ENCODE data around the gene G6PC1. TPM values are rescaled to one million over a fixed set of nuclear protein-coding genes. Genes with fewer than 3 reads are reported as not detected.

The G6PC1 gene
- total RNA-seq, 1 experiment from 2014 or later = not detected

DNA sequence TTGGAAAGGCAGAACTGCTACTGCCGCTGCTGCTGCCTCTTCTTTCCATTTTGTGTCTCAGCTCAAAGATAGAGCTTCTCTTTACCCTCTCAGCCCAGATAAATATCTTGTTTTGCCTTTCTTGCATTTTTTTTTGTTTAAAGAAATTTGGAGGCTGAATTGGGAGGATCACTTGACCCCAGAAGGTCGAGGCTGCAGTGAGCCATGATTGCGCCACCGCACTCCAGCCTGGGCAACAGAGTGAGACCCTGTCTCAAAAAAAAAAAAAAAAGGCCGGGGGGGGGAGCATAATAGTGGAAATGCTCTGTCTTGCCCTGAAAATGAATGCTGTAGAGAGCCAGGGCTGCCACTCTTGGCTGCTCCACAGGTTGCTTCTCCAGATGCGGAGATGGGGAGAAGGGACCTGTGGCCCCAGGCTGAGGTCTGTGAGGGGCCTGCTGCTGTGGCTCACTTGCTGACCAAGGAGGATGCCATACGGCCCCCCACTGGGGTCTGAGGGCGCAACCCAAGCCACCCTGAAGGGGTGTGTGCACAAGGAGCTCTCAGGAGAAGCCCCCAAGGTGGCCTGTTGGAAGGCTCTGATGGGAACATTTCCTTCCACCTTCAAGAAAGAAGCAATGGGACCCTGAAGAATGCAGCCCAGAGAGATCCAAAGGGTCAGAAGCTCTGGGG is 21.5 kb upstream of the G6PC1 start (continued):
- no peak for TF ChIP-seq OVOL2 (CRISPR knock-in tag; IDR thresholded peaks at IDR 0.05; ENCODE audit: borderline replicate concordance)

DNA sequence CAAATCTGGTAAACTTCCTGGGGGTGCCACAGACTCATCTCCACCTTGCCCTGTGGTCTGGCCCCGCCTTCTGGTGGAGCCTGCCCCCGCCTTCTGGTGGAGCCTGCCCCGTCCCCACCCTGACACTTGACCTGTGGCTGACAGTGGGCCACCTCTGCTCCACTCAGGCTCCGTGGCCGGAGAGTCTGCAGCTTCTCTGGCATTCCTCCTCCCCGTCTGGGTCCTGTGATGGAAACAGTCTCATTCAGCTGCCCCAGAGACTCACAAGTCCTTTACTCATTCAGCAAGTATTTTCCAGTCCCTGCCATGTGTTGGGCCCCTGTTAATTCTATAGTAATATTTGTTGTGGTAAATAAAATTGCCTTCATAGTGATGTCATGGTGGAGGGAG is 21.0 kb upstream of the G6PC1 start:
- TF ChIP-seq HMGA2 (CRISPR knock-in tag; IDR thresholded peaks at IDR 0.05) (no peak), GABPB1 (CRISPR knock-in tag; IDR thresholded peaks at IDR 0.05) (no peak), FOXK1 (CRISPR knock-in tag; IDR thresholded peaks at IDR 0.05) (no peak), ZNF671 (CRISPR knock-in tag; IDR thresholded peaks at IDR 0.05) (no peak), ATF1 (CRISPR knock-in tag; IDR thresholded peaks at IDR 0.05) (no peak), ELF4 (CRISPR knock-in tag; IDR thresholded peaks at IDR 0.05; ENCODE audit: low read depth) (no peak), FOXJ3 (CRISPR knock-in tag; IDR thresholded peaks at IDR 0.05; ENCODE audit: borderline replicate concordance) (no peak), ZNF232 (CRISPR knock-in tag; IDR thresholded peaks at IDR 0.05) (no peak), JAZF1 (CRISPR knock-in tag; IDR thresholded peaks at IDR 0.05) (no peak)
- TF ChIP-seq, protein P1, sequence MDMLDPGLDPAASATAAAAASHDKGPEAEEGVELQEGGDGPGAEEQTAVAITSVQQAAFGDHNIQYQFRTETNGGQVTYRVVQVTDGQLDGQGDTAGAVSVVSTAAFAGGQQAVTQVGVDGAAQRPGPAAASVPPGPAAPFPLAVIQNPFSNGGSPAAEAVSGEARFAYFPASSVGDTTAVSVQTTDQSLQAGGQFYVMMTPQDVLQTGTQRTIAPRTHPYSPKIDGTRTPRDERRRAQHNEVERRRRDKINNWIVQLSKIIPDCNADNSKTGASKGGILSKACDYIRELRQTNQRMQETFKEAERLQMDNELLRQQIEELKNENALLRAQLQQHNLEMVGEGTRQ (CRISPR knock-in tag; IDR thresholded peaks at IDR 0.05) = no peak
- TF ChIP-seq, protein P2, sequence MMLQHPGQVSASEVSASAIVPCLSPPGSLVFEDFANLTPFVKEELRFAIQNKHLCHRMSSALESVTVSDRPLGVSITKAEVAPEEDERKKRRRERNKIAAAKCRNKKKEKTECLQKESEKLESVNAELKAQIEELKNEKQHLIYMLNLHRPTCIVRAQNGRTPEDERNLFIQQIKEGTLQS (CRISPR knock-in tag; conservative IDR thresholded peaks at IDR 0.05) = no peak
- TF ChIP-seq, protein P3, sequence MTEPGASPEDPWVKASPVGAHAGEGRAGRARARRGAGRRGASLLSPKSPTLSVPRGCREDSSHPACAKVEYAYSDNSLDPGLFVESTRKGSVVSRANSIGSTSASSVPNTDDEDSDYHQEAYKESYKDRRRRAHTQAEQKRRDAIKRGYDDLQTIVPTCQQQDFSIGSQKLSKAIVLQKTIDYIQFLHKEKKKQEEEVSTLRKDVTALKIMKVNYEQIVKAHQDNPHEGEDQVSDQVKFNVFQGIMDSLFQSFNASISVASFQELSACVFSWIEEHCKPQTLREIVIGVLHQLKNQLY (CRISPR knock-in tag; IDR thresholded peaks at IDR 0.05) = no peak
- ChIA-PET CTCF (interaction anchor here (0.7 to 1.5 kb wide), 3 partner anchors 40 to 118 kb away, joined by 3 to 8 read pairs (median 3); partner anchors contain the start of gene RPL27), POLR2A (interaction anchor here (0.6 to 1.0 kb wide), 2 partner anchors 49 to 62 kb away, joined by 3 to 4 read pairs; no protein-coding TSS in a partner anchor)
- Mint-ChIP-seq H3K27me3 (ENCODE audit: low read depth) (peaks cover 32% of the 10 kb centered on the region), H3K27ac (no peak overlapping the region), H3K4me1 (peaks cover 26% of the 10 kb centered on the region), H3K9me3 (no peaks in the 10 kb centered on the region), H3K4me3 (no peak overlapping the region), H3K36me3 (no peaks in the 10 kb centered on the region)
- no peak for ATAC-seq
- DNase-seq (ENCODE audit: low spot score) = no peak

DNA sequence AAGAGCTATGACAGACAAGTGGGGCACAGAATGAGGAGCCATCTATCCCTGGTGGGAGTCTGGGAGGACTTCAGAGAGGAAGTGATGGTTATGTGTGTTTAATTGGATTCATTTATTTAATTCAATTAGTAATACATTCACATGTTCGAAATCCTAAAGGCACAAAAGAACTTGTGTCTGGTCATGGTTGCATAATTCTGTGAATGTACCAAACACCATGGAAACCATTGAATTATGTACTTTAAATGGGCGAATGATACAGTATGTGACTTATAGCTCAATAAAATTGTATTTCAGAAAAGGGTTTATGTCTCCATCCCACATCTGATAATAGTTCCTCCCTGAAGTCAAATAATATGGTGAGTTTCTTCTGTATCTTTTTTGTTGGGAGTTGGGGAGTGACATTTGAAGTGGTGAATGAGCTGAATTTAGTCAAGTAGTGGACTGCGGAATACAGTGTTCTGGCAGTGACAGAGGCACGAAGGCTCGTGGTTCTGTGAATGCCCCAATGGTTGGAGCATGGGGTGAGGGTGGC is 19.8 kb upstream of the G6PC1 start:
- no peak for ATAC-seq
- H3K9me3 Mint-ChIP-seq = no peaks in the 10 kb centered on the region
- TF ChIP-seq, protein P2 (CRISPR knock-in tag; conservative IDR thresholded peaks at IDR 0.05) = no peak
- TF ChIP-seq, protein P4, sequence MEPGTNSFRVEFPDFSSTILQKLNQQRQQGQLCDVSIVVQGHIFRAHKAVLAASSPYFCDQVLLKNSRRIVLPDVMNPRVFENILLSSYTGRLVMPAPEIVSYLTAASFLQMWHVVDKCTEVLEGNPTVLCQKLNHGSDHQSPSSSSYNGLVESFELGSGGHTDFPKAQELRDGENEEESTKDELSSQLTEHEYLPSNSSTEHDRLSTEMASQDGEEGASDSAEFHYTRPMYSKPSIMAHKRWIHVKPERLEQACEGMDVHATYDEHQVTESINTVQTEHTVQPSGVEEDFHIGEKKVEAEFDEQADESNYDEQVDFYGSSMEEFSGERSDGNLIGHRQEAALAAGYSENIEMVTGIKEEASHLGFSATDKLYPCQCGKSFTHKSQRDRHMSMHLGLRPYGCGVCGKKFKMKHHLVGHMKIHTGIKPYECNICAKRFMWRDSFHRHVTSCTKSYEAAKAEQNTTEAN (CRISPR knock-in tag; IDR thresholded peaks at IDR 0.05) = no peak
- no peak for TF ChIP-seq NFATC4 (CRISPR knock-in tag; IDR thresholded peaks at IDR 0.05)
- no peak for TF ChIP-seq SMAD3 (CRISPR knock-in tag; IDR thresholded peaks at IDR 0.05; ENCODE audit: borderline replicate concordance)
- TF ChIP-seq TEAD1 (CRISPR knock-in tag; IDR thresholded peaks at IDR 0.05) = no peak
- no peak for TF ChIP-seq OVOL2 (CRISPR knock-in tag; IDR thresholded peaks at IDR 0.05; ENCODE audit: borderline replicate concordance)
- TF ChIP-seq MXD4 (CRISPR knock-in tag; IDR thresholded peaks at IDR 0.05; ENCODE audit: borderline replicate concordance) = no peak
- TF ChIP-seq ZNF263 (CRISPR knock-in tag; IDR thresholded peaks at IDR 0.05; ENCODE audit: low read depth) = no peak
- no peak for TF ChIP-seq TP53 (CRISPR knock-in tag; IDR thresholded peaks at IDR 0.05)
- TF ChIP-seq, protein P5, sequence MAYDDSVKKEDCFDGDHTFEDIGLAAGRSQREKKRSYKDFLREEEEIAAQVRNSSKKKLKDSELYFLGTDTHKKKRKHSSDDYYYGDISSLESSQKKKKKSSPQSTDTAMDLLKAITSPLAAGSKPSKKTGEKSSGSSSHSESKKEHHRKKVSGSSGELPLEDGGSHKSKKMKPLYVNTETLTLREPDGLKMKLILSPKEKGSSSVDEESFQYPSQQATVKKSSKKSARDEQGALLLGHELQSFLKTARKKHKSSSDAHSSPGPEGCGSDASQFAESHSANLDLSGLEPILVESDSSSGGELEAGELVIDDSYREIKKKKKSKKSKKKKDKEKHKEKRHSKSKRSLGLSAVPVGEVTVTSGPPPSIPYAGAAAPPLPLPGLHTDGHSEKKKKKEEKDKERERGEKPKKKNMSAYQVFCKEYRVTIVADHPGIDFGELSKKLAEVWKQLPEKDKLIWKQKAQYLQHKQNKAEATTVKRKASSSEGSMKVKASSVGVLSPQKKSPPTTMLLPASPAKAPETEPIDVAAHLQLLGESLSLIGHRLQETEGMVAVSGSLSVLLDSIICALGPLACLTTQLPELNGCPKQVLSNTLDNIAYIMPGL (CRISPR knock-in tag; IDR thresholded peaks at IDR 0.05) = no peak
- TF ChIP-seq, protein P6, sequence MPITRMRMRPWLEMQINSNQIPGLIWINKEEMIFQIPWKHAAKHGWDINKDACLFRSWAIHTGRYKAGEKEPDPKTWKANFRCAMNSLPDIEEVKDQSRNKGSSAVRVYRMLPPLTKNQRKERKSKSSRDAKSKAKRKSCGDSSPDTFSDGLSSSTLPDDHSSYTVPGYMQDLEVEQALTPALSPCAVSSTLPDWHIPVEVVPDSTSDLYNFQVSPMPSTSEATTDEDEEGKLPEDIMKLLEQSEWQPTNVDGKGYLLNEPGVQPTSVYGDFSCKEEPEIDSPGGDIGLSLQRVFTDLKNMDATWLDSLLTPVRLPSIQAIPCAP (CRISPR knock-in tag; IDR thresholded peaks at IDR 0.05) = no peak
- TF ChIP-seq, protein P7, sequence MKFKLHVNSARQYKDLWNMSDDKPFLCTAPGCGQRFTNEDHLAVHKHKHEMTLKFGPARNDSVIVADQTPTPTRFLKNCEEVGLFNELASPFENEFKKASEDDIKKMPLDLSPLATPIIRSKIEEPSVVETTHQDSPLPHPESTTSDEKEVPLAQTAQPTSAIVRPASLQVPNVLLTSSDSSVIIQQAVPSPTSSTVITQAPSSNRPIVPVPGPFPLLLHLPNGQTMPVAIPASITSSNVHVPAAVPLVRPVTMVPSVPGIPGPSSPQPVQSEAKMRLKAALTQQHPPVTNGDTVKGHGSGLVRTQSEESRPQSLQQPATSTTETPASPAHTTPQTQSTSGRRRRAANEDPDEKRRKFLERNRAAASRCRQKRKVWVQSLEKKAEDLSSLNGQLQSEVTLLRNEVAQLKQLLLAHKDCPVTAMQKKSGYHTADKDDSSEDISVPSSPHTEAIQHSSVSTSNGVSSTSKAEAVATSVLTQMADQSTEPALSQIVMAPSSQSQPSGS (CRISPR knock-in tag; IDR thresholded peaks at IDR 0.05; ENCODE audit: borderline replicate concordance, low read depth) = no peak
- TF ChIP-seq ZNF671 (CRISPR knock-in tag; IDR thresholded peaks at IDR 0.05) = no peak
- TF ChIP-seq, protein P8, sequence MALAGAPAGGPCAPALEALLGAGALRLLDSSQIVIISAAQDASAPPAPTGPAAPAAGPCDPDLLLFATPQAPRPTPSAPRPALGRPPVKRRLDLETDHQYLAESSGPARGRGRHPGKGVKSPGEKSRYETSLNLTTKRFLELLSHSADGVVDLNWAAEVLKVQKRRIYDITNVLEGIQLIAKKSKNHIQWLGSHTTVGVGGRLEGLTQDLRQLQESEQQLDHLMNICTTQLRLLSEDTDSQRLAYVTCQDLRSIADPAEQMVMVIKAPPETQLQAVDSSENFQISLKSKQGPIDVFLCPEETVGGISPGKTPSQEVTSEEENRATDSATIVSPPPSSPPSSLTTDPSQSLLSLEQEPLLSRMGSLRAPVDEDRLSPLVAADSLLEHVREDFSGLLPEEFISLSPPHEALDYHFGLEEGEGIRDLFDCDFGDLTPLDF (CRISPR knock-in tag; IDR thresholded peaks at IDR 0.05) = no peak

More for the DNA sequence above, 19.8 kb upstream of the G6PC1 start:
- ChIA-PET POLR2A (no interaction called here), CTCF (interaction anchor here (1.4 kb wide), 1 partner anchor 10 kb away, joined by 3 read pairs; no protein-coding TSS in a partner anchor)
- Mint-ChIP-seq H3K36me3 (no peaks in the 10 kb centered on the region), H3K27me3 (ENCODE audit: low read depth) (peaks cover 32% of the 10 kb centered on the region), H3K4me3 (no peak overlapping the region), H3K4me1 (peaks cover 26% of the 10 kb centered on the region), H3K27ac (no peak overlapping the region)
- no peak for DNase-seq (ENCODE audit: low spot score)
